Stimulated activated CD8-positive, alpha-beta memory T cell treated with anti-CD3 and anti-CD28 coated beads, Interleukin-12 subunit alpha, Interleukin-12 subunit beta, amount 100 ng/mL, for 4 hours (primary cell): Measurements from ENCODE around the gene YIPF5.

ENCODE experiments used
- DNase-seq: peaks from one replicate; pipeline ENCODE4 v3.0.0-alpha.2; 2020; ENCODE audit warnings: low read depth

The YIPF5 gene

DNA sequence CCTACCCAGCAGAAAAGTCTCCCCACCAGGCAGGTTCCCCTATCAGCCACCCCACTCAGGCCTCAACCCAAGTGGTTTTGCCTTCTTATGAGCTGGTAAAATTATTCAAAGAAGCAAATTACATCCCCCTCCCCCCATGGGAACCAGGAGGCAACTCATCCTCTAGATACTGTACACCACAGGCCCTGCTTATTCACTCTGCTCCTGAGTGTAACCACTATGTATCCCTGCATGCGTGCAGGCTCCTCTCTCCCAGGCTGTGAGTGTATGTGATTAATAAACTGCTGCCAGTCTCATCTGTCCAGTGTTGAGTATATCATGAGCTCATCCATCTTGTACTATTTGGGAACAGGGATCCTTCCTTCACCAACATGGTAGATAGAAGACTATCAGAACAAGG is 8.8 kb upstream of the YIPF5 start:
- DNase-seq: no peak

DNA sequence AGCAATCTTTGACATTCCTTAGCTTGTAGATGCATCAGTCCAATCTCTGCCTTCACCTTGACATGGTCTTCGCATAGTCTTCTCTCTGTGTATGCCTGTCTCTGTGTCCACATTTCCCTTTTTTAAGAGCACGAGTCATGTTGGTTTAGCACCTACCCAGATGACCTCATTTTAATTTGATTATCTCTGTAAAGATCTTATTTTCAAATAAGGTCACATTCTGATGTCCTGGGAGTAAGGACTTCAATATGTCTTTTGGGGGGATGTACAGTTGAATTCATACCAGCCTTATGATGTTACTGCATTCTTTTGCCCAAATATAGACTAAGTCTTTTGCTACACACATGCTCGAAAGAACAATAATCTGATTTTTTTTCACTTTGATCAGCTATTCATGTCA is 7.1 kb upstream of the YIPF5 start:
- no peak for DNase-seq

DNA sequence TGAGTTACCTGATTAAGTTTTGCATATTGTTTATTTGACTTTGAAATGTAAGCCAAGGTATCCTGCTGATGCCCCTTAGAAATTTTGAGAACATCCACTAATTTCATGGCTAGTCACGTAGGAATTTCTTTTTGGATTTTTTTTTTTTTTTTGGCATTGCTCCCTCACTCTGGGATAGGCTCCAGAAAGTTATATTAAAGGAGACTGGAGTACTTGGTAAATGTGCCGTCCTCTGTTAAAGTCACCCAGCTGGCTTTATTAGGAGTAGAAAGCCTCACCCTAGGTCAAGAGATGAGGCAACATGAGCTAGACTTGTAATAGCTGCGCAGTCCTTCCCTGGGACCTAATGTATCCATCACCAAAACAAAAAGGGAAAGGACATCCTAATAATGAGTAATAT is 3.3 kb upstream of the YIPF5 start:
- DNase-seq: no peak

DNA sequence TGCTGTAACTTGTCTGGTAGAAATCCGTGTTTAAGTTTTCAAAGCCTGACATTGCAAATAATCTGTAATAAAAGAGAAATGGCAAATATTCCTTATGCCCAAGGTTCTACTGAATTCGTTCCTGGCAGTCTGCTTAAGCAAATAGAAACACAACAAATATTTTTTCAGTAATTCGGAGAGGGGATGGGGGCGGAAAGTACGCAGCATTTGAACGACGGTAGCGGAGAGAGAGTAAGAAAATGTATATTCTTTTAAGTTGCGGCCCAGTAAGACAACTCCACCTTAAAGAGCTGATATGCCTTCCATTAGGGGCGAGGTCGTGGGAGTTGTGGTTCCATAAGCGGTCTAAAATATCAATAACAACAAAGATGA is 569 bp downstream of the YIPF5 start:
- no peak for DNase-seq

DNA sequence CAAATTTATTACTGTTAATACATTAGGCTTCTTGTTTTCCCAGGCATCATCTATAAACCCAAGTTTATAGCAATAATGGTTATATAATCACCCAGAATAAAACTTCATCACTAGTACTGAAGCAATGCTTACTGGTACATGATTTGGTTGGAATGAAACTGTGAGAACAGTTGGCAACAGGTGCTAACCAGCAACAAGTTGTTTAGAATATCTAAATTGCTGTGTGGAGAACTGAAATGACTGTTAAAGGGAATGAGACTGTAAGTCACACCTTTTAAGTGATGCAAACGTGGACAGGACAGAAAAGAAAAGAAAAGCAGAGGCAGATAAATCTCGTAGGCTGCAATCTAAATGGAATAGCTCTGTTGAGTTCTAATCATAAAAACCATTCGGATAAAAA is 2.5 kb downstream of the YIPF5 start:
- DNase-seq: no peak

DNA sequence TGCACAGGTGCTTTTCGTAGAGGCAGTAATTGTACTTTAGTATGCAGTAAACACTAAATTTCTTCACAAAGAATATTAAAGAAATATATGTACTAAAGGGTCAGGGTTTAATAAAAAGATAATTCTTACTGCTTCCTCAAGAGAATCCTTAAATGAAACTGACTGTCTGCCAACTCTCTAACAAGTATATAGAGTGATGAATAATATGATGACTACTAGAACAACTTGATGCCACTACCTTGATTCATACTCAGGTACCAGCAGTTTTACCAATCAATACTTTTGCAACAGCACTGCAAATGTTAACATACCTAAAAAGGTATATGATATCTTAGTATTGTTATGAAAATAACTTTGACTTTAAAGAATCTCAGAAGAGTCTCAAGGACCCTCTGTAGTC is 3.8 kb downstream of the YIPF5 start:
- DNase-seq: no peak

DNA sequence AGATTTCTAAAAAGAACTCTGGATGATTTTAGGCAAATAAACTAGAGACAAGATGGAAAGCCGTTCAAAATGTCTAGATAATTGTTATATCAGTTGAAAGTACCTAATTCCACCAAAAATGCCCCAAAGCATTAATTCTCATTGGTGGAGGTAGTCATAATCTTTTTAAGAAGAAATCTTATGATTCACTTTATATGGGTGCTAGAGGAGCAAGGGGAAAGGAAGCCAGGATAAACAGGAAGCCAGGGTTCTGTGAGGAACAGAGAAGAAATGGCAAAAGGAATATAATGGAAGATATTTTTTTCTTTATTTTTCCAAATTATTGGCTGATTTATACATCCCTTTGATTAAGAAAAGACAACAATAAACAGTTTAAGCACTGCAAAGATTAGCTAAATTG is 7.8 kb downstream of the YIPF5 start:
- no peak for DNase-seq

DNA sequence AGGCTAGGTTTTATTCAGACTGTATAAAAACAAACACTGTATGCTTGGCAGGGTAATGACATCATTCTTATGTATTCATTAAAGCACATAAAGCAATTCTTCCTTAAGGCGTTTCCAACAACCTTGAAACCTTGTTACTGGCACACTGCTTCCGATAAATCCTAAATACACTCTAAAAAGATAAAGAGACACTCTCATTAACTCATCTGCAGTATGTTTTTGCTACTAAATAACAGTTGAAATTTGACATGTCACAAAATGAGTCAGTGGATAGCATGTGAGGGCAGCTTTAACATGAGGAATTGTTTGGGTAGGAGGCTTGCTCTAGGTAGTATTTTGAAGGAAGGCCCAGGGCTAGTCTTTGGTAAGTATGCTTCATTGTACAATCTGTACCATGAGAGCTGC is 13.7 kb downstream of the YIPF5 start:
- DNase-seq: no peak

DNA sequence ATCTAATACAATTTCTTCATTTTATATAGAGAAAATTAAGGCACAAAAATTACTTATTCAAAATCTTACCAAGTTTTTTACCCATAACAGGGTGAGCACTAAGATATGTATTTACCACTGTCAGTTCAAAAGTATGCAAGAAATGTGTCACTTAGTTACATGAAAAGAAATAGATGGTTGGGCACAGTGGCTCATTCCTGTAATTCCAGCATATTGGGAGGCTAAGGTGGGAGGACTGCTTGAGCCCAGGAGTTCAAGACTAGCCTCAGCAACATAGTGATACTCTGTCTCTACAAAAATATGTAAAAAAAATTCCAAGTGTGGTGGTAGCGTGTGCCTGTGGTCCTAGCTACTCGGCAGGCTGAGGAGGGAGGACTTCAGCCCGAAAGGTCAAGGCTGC is 19.4 kb downstream of the YIPF5 start:
- DNase-seq: no peak

DNA sequence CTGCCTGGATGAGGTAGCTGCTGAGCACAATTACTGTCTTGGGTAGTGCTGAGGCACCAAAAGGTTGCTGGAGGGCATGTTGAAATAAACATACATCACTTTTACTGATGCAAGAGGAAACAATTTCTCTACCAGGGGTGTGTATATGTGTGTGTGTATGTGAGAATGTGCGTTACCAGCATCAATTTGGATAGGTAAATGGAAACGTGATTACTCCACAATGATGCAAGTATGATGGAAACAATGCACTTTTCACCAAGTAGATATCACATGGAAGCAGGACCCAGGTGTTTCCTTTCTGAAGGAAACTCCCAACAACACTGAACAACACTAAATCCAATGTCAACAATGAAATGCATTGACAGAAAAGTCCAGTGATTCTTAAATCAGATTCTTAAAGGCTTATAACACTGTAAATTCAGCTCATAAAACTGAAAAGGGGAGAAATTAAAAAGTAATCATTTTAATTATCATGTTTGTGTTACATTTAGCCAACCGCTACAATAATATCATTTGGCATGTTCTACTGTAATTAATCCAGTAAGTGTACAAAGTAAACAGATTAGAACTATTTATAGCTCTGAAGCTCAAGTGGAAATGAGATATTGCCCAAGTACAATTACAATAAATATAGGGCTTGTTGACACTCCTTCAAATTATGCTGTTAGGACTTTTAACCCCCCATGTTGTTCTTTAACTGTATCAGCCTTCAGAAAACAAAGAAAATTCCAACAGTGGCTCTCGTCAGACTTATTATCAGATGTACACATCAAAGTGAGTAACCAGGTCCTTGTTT is 25.3 kb downstream of the YIPF5 start:
- DNase-seq: no peak

DNA sequence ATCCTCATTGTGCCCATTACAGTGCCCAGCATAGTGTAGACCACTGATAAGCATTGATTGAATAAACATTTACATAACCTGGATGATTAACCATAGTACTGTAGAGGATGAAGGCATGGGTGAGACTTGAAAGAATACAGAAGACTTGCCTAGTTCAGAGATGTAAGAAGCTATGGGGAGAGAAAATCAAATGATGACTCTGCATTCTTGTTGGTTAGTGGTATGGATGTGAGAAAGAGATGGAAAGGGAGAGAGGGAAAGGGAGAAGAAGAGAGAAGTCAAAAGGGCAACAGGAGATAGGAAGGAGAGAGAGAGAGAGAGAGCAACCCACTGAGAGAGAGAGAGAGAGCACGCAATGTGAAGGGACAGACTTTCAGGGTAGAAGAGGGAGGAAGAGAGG is 26.8 kb downstream of the YIPF5 start:
- no peak for DNase-seq

DNA sequence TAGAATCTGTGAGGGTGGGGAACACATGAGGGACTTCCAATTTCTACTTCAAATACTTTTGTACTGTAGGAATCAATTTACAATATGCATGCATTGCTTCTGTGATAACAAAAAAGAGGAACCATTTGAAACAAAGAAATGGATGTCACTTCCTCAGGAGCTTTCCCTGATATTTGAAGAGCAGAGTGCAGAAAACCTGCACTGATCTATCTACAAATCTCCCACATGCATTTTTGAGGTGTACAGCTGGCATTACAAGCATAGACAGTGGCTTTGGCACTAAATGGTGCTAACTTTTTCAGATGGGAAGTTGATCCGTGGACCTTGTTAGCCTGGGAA is 27.7 kb downstream of the YIPF5 start:
- no peak for DNase-seq

DNA sequence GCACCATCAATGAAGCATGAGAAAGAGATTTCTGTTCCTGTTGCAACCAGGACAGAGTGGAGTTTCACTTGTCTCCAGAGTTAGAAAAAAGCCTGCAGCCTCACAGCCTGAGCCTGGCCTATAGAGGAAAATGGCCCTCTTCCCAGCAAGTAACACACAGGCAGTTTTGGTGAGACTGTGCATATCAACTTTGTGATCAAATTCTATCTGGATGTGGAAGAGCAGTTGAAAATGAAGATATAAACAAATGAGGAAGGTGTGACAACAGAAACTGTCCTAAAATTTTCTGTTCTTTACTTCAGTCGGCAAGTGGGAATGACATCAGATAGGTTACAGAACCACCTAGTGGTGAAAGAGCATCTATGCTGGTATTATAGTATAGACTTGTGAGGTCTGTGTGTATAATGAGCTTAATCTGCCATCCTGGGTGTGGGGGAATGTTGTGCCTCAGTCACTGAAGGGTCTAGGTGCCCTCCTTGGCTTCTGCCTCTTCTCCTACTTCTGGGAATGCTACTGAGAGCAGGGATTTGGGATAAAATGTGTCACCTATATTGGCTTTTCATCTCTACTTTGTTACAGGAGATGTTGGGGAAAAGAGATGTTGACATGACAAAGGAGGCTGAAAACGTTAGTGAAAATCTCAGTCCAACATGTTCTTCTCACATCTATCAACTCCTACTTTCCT is 28.2 kb downstream of the YIPF5 start:
- no peak for DNase-seq

DNA sequence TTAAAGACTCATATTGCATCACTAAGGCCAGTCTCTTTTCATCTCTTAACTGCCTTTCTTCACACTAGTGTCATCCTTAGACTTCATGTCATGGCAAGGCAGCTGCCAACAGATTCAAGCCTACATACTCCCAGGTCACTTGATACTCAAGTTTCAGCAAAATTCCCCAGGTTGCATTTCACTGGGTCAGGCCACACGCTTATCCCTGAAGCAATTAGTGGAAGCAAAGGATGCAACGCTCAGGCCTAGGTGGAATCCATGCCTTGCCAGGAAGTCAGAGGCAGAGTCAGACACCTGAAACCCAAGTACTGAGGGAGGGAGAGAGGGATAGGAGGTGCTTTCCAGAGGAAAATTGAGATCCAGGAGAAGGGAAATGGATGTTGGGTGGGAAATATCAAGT is 28.9 kb downstream of the YIPF5 start:
- DNase-seq: no peak

DNA sequence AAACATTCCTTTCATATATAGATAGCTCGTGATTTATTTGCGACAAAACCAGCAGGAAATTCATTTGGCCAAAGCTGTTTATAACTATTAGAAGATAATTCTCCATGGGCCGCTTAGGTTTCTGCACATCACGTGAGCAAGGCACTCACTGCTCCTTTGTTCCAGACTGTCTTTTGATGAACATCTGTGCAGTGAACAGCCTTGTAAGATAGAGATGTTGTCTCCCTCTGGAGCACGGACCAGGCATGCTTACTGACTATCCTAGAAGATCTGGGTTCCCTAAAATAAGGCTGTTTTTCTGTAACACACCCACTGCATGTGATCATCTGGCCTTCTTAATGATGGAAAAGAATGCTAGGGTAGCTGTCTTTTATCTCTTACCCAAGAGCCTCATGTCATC is 30.9 kb downstream of the YIPF5 start:
- DNase-seq: no peak

DNA sequence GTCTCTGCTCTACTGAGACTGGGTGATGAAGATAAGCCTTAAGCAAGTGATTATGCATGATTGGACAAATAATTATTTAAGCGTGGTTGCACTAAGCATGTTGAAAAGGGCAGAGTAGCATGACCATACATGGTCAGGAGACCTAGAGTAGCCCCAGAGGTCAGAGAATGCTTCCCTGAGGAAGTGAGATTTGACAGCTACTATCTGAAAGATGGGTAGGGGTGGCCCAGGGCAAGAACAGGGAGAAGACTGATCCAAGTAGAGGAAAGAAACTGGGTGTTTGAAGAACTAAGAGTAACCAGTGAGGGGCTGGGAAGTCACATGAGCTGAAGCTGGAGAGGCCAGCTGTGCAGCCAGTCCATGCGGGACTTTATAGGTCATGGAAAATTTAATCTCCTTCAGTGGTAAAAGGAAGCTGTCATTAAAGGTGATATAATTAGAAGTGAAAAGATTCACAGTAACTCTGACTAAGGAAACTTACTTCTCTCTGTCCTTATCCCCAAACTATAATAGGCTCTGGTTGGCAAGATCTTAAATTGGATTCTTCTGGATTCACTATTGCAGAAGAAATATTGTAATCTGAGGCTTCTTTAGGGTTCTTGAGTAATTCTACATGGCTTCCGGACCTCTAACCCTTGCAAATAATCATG is 35.2 kb downstream of the YIPF5 start:
- no peak for DNase-seq

DNA sequence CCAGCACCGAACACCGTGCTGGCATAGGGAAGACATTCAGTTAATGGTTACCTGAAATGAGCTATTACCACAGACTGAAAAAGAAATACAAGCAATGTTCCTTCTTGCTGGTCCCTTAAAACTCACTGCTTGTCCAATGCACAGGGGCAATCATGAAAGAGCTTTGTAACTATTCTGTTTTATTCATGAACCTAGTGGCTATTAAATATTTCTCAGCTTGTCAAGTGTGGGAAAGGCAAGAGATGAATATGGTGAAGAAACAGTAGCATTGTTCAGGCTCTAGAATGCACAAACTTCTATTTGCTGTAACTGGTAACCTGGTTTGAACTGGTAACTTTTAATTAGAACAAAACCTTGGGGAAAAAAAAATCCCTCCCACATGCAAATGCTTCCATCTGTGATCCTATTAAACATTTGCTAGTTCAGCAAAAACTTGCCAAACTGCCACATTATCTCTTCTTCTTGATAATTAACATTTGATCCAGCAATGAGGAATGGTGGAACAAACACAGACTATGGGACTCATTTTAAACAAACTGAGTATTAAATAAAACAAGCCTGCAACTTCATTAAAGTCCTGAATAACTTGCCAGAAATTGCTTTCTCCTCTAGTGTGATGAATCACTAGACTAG is 36.1 kb downstream of the YIPF5 start:
- DNase-seq: no peak

DNA sequence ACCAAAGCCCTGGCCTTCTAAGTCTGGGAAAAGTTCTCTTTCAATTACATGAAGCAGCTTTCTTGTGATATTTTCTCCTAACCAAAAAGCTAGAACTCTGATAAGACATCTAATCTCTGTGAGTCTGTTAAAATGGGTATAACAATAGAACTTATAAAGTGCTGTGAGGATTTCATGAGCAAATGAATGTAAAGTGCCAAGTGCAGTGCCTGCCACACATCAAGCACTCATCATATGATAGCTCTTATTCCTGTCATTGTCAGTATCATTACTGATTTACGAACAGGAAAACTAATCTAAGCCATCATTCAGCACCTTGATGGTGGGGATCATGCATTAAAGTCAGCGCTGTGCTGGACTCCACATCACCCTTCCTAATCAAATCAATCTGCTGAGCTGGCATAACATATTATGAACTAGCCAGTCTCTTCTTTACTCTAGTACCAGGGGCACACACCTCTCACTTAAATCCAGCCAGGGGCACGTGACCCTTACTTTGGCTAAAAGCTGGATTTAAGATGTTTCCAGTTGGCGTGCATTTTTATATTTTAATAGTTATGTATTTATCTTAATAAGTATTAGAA is 37.3 kb downstream of the YIPF5 start:
- no peak for DNase-seq

DNA sequence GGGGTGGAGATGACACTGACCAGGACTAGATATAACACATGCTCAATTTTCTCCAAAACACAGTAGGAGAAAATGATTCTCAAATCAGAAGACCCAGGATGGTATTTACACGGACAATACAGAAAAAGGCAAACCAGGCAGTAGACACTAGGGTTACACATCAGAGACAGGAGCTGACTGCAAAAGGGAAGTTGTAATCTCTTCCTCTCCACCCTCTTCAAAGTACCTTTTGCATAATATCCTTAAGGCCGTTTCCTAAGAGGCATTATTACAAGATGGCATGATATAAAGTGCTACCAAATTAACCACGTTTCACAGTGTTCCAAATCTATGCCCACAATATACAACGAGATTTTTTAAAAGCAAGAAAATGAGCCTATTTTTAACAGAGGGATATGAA is 39.2 kb downstream of the YIPF5 start:
- no peak for DNase-seq

DNA sequence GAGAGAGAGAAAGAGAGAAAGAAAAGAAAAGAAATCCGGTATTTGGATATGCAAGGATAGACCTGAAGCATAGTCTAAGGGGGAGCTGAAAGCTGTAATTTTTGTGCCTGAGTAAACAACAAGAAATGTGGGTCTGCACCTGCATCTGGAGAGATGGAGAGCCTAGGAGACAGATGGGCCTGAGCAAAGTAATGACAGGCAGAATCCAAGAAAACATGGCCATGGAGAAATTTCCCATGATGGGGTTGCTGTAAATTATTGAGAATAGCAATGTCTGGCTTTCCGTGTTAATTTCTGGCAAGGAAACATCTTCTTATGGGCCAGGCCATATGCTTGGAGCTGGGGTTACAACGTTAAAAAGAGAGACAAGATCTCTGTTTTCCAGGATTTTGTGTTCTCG is 40.2 kb downstream of the YIPF5 start:
- DNase-seq: no peak

DNA sequence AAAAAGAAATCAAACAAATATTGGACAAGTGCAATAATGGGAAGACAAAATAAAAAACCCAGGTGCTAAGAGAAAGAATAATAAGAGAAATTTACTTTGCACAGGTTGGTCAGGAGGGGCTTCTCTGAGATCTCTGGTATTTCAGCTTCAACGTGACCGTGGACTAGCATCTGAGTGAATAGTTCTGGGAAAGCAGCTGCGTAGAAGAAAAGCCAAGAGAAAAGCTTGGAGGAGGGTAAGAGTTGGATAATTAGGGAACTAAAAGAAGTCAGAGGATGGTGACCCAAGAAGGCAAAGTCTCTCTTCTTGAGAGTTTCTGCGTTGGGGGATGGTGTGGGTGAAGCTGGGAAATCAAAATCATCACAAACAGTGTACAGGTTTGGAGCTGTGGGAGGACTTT is 41.6 kb downstream of the YIPF5 start:
- no peak for DNase-seq

DNA sequence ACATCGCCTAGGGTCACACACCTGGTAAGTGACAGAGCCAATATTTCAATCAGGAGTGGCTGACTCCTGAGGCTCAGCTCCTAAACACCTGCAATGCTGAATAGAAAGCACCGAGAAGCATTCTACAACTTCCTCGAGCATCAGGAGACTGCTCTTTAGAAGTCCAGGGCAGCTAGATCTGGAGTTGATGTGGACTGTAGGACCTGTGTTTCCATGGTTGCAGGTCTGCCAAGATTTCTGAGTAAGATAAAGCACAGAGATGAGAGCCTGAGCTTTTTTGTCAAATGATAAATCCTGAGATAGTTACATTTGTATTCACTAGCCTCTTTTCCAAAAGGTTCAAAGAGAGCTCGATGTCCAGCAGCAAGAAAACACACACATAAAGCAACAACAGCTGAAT is 43.8 kb downstream of the YIPF5 start:
- no peak for DNase-seq
